Measurements from ENCODE around the gene CYP4A22. TPM values are rescaled to one million over a fixed set of nuclear protein-coding genes. Genes with fewer than 3 reads are reported as not detected.

CYP4A22 gene
- total RNA-seq, 1 experiment from 2014 or later, result not detected

- Mint-ChIP-seq H3K9me3 (ENCODE audit: low read depth, unreplicated experiment) (no peaks in the 10 kb centered on the region), H3K27ac (ENCODE audit: unreplicated experiment) (peak overlapping the region; percentile 88), H3K4me1 (ENCODE audit: low read depth, unreplicated experiment) (peaks cover 71% of the 10 kb centered on the region), H3K36me3 (ENCODE audit: insufficient read depth, unreplicated experiment) (peaks cover 97% of the 10 kb centered on the region), H3K27me3 (ENCODE audit: unreplicated experiment) (no peaks in the 10 kb centered on the region), H3K4me3 (ENCODE audit: low read depth, unreplicated experiment) (peak overlapping the region; percentile 13)
- CTCF ChIA-PET, result interaction anchor here (0.5 to 1.2 kb wide), 4 partner anchors 10 to 831 kb away, joined by 3 to 7 read pairs (median 4); no protein-coding TSS in a partner anchor
- DNase-seq, result no peak
- TF ChIP-seq CTCF (IDR thresholded peaks at IDR 0.05; ENCODE audit: unreplicated experiment), result no peak
- no TSS peak for BruUV-seq (replicated peaks)
- intact Hi-C loops (cut with micrococcal nuclease; ENCODE audit: unreplicated experiment), result loop anchor here (10.0 kb wide), 1 partner anchor 150 kb away; the partner anchor contains the start of gene CMPK1
Observed at GRCh38 chr1:47184822-47185677, 47.8 kb downstream of the CYP4A22 start.

GRCh38 chr1:47186267-47187185 lies 49.3 kb downstream of the CYP4A22 start:
- H3K27me3 Mint-ChIP-seq (ENCODE audit: unreplicated experiment), result no peaks in the 10 kb centered on the region
- no peak for TF ChIP-seq CTCF (IDR thresholded peaks at IDR 0.05; ENCODE audit: unreplicated experiment)
- CTCF ChIA-PET, result no interaction called here
- peaks cover 69% of the 10 kb centered on the region for H3K4me1 Mint-ChIP-seq (ENCODE audit: low read depth, unreplicated experiment)
- no TSS peak for BruUV-seq (replicated peaks)
- H3K9me3 Mint-ChIP-seq (ENCODE audit: low read depth, unreplicated experiment), result no peaks in the 10 kb centered on the region
- DNase-seq, result no peak
- H3K4me3 Mint-ChIP-seq (ENCODE audit: low read depth, unreplicated experiment), result peak overlapping the region; percentile 87
- intact Hi-C loops (cut with micrococcal nuclease; ENCODE audit: unreplicated experiment), result loop anchor here (10.0 kb wide), 1 partner anchor 148 kb away; the partner anchor contains the start of gene CMPK1
- H3K36me3 Mint-ChIP-seq (ENCODE audit: insufficient read depth, unreplicated experiment), result peaks cover 93% of the 10 kb centered on the region
- H3K27ac Mint-ChIP-seq (ENCODE audit: unreplicated experiment), result peak overlapping the region; percentile 88

GRCh38 chr1:47187231-47187925 lies 50.1 kb downstream of the CYP4A22 start:
- CTCF ChIA-PET, result no interaction called here
- DNase-seq, result no peak
- peak overlapping the region; percentile 87 for H3K4me3 Mint-ChIP-seq (ENCODE audit: low read depth, unreplicated experiment)
- intact Hi-C loops (cut with micrococcal nuclease; ENCODE audit: unreplicated experiment), result loop anchor here (10.0 kb wide), 1 partner anchor 147 kb away; the partner anchor contains the start of gene CMPK1
- no peaks in the 10 kb centered on the region for H3K9me3 Mint-ChIP-seq (ENCODE audit: low read depth, unreplicated experiment)
- peaks cover 90% of the 10 kb centered on the region for H3K36me3 Mint-ChIP-seq (ENCODE audit: insufficient read depth, unreplicated experiment)
- H3K27me3 Mint-ChIP-seq (ENCODE audit: unreplicated experiment), result no peaks in the 10 kb centered on the region
- BruUV-seq (replicated peaks), result no TSS peak
- H3K27ac Mint-ChIP-seq (ENCODE audit: unreplicated experiment), result peak overlapping the region; percentile 88
- no peak for TF ChIP-seq CTCF (IDR thresholded peaks at IDR 0.05; ENCODE audit: unreplicated experiment)
- H3K4me1 Mint-ChIP-seq (ENCODE audit: low read depth, unreplicated experiment), result peaks cover 69% of the 10 kb centered on the region

GRCh38 chr1:47187926-47188250 lies 50.6 kb downstream of the CYP4A22 start:
- intact Hi-C loops (cut with micrococcal nuclease; ENCODE audit: unreplicated experiment), result loop anchor here (10.0 kb wide), 1 partner anchor 147 kb away; the partner anchor contains the start of gene CMPK1
- DNase-seq, result no peak
- peaks cover 72% of the 10 kb centered on the region for H3K4me1 Mint-ChIP-seq (ENCODE audit: low read depth, unreplicated experiment)
- CTCF ChIA-PET, result interaction anchor here (1.5 kb wide), 1 partner anchor 9 kb away, joined by 8 read pairs; no protein-coding TSS in a partner anchor
- no TSS peak for BruUV-seq (replicated peaks)
- peak overlapping the region; percentile 87 for H3K4me3 Mint-ChIP-seq (ENCODE audit: low read depth, unreplicated experiment)
- H3K27ac Mint-ChIP-seq (ENCODE audit: unreplicated experiment), result peak overlapping the region; percentile 88
- no peak for TF ChIP-seq CTCF (IDR thresholded peaks at IDR 0.05; ENCODE audit: unreplicated experiment)
- no peaks in the 10 kb centered on the region for H3K9me3 Mint-ChIP-seq (ENCODE audit: low read depth, unreplicated experiment)
- H3K36me3 Mint-ChIP-seq (ENCODE audit: insufficient read depth, unreplicated experiment), result peaks cover 91% of the 10 kb centered on the region
- no peaks in the 10 kb centered on the region for H3K27me3 Mint-ChIP-seq (ENCODE audit: unreplicated experiment)

All from Calu3 (cell line).